Stomach (tissue), 4 donors: ENCODE data around the gene PTPN2.

Experiments
- EP300 ChIP-seq: sonication (generic); formaldehyde crosslinking; IDR thresholded peaks from one replicate; pipeline ENCODE4 v1.6.1; 2017; ENCODE audit warnings: antibody characterized with exemption
- POLR2A ChIP-seq, 4 donors: fragments of 450-650 bp; IDR thresholded peaks; one replicate each; pipeline ENCODE4 v1.6.1; 2016; ENCODE audit warnings: antibody characterized with exemption in 4 of 4, control low read depth in 2 of 4, mild to moderate bottlenecking in 1 of 4, moderate library complexity in 1 of 4
- POLR2AphosphoS5 ChIP-seq, 3 donors: sonication (generic); formaldehyde crosslinking; IDR thresholded peaks; one replicate each; pipeline ENCODE4 v1.6.1; 2016; ENCODE audit warnings: antibody characterized with exemption in 3 of 3
- TF ChIP-seq, protein P1 (sequence below), 7 experiments: fragments of 450-650 bp in 4 of 7; fragments of 200-600 bp in 3 of 7; sonication (generic) in 3 of 7; IDR thresholded peaks; one replicate each; pipeline ENCODE4 v1.5.1; 2016 to 2019; ENCODE audit warnings: antibody characterized with exemption in 7 of 7, control low read depth in 2 of 7, mild to moderate bottlenecking in 1 of 7

DNA sequence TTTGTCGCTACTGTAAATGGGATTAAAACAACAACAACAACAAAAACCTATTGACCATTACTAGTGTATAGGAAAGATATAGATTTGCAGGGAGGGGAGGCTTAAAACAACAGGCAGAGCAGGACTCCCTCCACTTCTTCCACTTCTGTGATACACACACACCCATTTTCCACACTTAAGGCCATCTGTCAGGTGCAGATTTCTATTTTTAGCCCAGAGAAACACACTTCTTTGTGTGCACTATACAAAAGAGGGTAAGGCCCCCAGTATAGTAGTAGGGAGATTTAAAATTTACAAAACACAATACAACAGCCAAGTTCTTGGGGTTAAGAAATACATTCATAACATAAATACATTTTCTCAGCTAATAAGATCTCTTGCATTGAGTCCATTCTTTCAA lies 22.4 kb downstream of the PTPN2 start:
- TF ChIP-seq, protein P1, sequence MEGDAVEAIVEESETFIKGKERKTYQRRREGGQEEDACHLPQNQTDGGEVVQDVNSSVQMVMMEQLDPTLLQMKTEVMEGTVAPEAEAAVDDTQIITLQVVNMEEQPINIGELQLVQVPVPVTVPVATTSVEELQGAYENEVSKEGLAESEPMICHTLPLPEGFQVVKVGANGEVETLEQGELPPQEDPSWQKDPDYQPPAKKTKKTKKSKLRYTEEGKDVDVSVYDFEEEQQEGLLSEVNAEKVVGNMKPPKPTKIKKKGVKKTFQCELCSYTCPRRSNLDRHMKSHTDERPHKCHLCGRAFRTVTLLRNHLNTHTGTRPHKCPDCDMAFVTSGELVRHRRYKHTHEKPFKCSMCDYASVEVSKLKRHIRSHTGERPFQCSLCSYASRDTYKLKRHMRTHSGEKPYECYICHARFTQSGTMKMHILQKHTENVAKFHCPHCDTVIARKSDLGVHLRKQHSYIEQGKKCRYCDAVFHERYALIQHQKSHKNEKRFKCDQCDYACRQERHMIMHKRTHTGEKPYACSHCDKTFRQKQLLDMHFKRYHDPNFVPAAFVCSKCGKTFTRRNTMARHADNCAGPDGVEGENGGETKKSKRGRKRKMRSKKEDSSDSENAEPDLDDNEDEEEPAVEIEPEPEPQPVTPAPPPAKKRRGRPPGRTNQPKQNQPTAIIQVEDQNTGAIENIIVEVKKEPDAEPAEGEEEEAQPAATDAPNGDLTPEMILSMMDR (IDR thresholded peaks at IDR 0.05) = no peak
- TF ChIP-seq POLR2A (IDR thresholded peaks at IDR 0.05) = no peak
- no peak for TF ChIP-seq POLR2AphosphoS5 (IDR thresholded peaks at IDR 0.05)
- TF ChIP-seq EP300 = no peak
